Measurements from ENCODE around the gene AKR1C4.

The AKR1C4 gene

GRCh38 chr10:5260828-5261227, 64.2 kb downstream of the AKR1C4 start:
- H3K4me3 ChIP-seq (ENCODE audit: low read depth, low read length): no peak overlapping the region
- TF ChIP-seq CTCF (IDR thresholded peaks at IDR 0.05; ENCODE audit: low read depth, low read length, missing control alignments): no peak
- in situ Hi-C loops (cut with HindIII; ENCODE audit: low sequenced_read_pairs): no loop called here

GRCh38 chr10:5265139-5265538, 68.5 kb downstream of the AKR1C4 start:
- TF ChIP-seq CTCF (IDR thresholded peaks at IDR 0.05; ENCODE audit: low read depth, low read length, missing control alignments): no peak
- no peak overlapping the region for H3K4me3 ChIP-seq (ENCODE audit: low read depth, low read length)
- in situ Hi-C loops (cut with HindIII; ENCODE audit: low sequenced_read_pairs): no loop called here
- DNase-seq (ENCODE audit: low read depth): no peak

More at GRCh38 chr10:5260828-5261227, 64.2 kb downstream of the AKR1C4 start:
- no peak for DNase-seq (ENCODE audit: low read depth)

- in situ Hi-C loops (cut with HindIII; ENCODE audit: low sequenced_read_pairs): no loop called here
- DNase-seq (ENCODE audit: low read depth): no peak
- no peak overlapping the region for H3K4me3 ChIP-seq (ENCODE audit: low read depth, low read length)
- TF ChIP-seq CTCF (IDR thresholded peaks at IDR 0.05; ENCODE audit: low read depth, low read length, missing control alignments): no peak
Observed at GRCh38 chr10:5266351-5266750, 69.7 kb downstream of the AKR1C4 start.

GRCh38 chr10:5266804-5267203, 70.2 kb downstream of the AKR1C4 start:
- no peak for DNase-seq (ENCODE audit: low read depth)
- in situ Hi-C loops (cut with HindIII; ENCODE audit: low sequenced_read_pairs): no loop called here
- TF ChIP-seq CTCF (IDR thresholded peaks at IDR 0.05; ENCODE audit: low read depth, low read length, missing control alignments): no peak
- H3K4me3 ChIP-seq (ENCODE audit: low read depth, low read length): no peak overlapping the region

- in situ Hi-C loops (cut with HindIII; ENCODE audit: low sequenced_read_pairs): no loop called here
- H3K4me3 ChIP-seq (ENCODE audit: low read depth, low read length): no peak overlapping the region
- TF ChIP-seq CTCF (IDR thresholded peaks at IDR 0.05; ENCODE audit: low read depth, low read length, missing control alignments): no peak
Observed at GRCh38 chr10:5268234-5268633, 71.6 kb downstream of the AKR1C4 start.

More at GRCh38 chr10:5268234-5268633, 71.6 kb downstream of the AKR1C4 start:
- DNase-seq (ENCODE audit: low read depth): no peak

Measured in astrocyte of the cerebellum (primary cell).